HG03045 (cell line): ENCODE measurements around the gene DNAJC2.
"Not testable (repeated sequence)": the region's sequence is repeated elsewhere in the genome, so short reads cannot be mapped to it uniquely, and the experiment has no call there.

Source experiments
- ATAC-seq: cut with Tn5 transposase; IDR thresholded peaks from one replicate; pipeline ENCODE4 v1.9.1; 2021; ENCODE audit warnings: mild to moderate bottlenecking, moderate library complexity; ENCODE audit not compliant: unreplicated experiment

DNAJC2 gene

GRCh38 chr7:103343332-103343731 is 1.2 kb downstream of the DNAJC2 start:
- no peak for ATAC-seq

- no peak for ATAC-seq
Observed at GRCh38 chr7:103341466-103341865, 3.1 kb downstream of the DNAJC2 start.

DNA sequence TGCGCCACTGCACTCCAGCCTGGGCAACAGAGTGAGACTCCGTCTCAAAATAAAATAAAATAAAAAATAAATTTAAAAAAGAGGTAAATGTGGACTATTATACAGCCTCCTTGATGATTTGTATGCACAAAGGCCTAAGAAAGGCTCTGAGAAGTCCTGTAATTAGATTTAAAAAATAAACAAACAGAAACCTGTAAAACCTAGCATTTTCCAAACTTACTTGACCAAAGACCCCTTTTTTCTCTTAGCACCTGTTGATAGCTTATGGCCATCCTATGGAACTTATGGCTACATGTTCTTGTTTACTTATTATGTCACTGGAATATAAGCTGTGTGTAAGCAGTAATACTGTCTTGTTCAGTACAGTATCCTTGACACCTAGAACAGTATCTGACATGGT is 5.7 kb downstream of the DNAJC2 start:
- ATAC-seq: no peak

DNA sequence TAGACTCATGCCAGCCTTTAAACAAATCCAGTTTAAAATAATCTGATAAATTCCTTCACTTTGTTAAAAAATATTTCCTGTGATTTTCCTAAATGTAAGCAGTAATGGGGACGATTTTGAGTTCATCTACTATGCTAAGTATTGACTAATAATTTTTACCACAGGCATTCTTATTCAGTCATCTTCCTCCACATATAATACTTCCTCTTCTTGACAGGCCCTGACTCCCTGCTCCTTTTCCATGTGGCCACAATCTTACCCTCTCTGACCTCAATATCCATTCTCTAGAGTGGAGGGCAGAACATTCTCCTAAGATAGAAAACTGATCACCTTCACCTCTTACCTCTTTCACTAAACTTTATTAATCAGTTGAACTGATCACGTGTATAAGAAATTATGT is 7.8 kb downstream of the DNAJC2 start:
- ATAC-seq: no peak

DNA sequence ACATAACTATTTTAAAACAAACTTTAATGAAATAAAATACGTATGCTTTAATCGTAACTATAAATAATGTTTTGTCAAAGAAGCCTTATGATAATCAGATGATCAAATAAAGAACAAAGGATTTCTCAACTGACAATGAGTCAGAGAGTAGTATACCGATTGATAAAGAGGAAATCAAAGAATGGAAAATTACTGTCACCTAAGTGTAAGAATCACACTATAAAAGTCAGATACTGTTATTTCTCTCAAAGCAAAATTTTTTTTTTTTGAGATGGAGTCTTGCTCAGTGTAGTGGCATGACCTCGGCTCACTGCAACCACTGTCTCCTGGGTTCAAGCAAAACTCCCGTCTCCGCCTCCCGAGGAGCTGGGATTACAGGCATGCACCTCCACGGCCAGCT is 18.8 kb downstream of the DNAJC2 start:
- no peak for ATAC-seq

- ATAC-seq: no peak
Observed at GRCh38 chr7:103317009-103317408, 27.6 kb downstream of the DNAJC2 start.

DNA sequence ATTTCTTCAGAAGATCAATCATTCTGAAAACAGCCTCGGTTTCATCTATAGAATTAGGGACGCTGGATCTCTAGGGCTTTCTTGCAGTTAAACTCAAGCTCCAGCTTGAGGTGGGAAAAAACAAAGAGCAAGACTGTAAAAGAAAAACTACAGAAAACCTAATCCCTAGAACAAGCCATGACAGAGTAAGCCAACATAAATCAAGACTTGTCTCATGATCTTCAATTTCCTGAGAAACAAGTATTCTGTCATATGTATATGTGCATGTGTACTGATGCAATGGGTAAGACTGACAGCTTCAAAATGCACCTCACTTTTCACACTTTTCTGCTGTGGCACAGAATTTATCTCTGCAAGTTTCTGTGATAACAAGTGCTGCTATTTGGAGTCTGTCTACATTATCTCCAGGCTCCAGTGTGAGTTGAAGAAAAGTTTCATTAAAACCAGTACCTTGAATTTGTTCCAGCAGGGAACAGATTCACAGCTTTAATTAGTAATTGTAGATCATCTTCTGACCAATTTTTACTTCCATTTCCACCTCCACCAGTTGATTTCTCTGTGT is 28.1 kb downstream of the DNAJC2 start:
- no peak for ATAC-seq

DNA sequence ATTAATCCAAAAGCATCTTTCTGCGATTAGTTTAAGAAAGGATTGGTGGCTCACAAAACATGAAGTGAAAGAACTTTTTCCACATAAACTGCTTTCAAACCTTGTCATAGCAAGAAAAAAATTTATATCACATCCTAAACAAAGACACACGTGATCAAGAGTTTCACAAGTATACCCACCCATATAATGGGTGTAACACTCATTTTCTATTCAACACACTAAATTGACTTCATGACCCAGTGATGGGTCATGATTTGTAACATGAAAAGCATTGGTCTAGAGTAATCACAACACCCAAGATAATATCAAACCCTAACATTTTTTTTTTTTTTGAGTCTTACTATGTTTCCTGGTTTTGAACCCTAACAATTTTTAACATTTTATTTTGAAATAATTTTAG is 29.7 kb downstream of the DNAJC2 start:
- ATAC-seq: no peak

GRCh38 chr7:103307503-103308231 is 36.9 kb downstream of the DNAJC2 start:
- no peak for ATAC-seq

DNA sequence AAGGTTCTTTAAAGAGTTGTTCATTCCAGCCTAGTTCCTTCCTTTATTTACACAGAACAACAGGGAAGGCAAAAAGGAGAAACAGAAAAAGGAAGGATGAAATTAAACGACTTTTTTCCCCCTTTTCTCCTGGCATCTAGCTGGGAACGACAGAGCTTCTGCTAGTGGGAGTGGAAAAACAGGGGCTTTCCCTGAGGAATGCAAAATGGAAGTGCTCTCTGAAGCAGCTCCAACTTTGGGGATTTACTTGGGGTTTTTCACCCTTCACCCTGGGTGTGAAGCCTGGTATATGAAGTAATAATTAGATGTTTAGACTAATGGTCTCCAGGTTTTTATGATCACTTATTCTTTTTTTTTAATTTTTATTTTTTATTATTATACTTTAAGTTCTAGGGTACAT is 43.1 kb downstream of the DNAJC2 start:
- no peak for ATAC-seq

DNA sequence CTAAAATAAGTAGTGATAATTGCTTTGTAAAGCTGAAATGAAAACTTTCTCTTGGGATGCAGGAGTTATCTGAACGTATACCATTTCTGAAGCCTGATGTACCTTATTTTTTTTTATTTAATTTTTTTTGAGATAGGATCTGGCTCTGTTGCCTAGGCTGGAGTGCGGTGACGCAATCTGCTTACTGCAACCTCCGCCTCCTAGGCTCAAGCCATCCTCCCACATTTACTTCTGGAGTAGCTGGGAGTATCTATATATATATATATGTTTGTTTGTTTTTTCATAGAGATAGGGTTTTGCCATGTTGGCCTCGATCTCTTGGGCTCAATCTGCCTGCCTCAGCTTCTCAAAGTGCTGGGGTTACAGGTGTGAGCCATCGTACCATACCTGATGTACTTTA is 44.9 kb downstream of the DNAJC2 start:
- no peak for ATAC-seq

DNA sequence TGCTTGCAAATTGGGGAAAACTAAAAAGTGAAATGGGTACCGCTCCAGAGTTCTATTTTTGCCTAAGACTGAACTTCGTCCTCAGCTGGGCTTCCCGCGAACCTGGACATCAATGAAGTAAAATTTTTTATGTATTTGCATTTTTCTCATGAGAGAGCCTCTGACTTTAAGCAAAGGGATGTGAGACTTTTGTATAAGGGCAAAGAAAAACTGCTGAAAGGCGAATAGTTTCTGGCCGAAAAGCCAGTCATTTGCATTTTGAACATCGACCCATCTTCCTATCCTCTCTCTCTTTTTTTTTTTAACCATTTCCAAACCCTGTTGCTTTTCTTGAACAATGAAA is 46.8 kb downstream of the DNAJC2 start:
- ATAC-seq: no peak

- ATAC-seq: peak; percentile 94
Observed at GRCh38 chr7:103296901-103297836, 47.4 kb downstream of the DNAJC2 start, which contains the start of gene PMPCB. Gene PMPCB (plus strand): TSS chr7:103297435. CDS start chr7:103297460, 25 bp downstream.

DNA sequence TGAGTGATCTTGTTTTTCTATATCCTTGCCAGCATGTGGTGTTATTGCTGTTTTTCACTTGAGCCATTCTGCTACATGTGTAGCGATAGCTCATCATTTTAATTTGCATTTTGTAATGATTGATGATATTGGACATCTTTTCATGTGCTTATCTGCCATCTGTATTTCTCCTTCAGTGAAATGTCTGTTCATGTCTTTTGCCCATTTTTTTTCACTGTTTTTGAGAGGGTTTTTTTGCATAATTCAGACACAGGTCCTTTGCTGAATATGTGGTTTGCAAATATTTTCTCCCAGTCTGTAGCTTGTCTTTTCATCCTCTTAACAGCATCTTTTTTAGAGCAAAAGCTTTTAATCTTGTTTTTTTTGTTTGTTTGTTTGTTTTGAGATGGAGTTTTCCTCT is 51.0 kb downstream of the DNAJC2 start:
- ATAC-seq: no peak

- ATAC-seq: no peak
Observed at GRCh38 chr7:103292122-103292521, 52.4 kb downstream of the DNAJC2 start.

- ATAC-seq: not testable (repeated sequence)
Observed at GRCh38 chr7:103282802-103283427, 61.7 kb downstream of the DNAJC2 start.

DNA sequence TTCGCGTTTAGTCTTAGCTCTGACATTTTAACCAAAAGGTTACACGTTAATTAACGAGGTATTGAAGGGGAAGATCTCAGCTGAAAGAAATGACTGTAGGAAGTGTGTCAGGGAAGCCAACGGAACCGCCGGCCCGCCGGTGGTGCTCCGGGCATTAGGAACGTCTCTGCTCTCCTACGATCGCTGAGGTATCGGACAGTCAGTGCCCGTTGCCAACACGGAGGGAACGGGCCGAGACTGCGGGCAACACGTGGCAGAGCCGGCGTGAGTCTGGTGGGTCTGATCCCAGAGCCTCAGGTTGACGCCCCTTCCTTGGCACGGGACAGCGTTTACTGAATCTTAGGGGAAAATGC is 63.8 kb downstream of the DNAJC2 start:
- peak; percentile 9 for ATAC-seq

DNA sequence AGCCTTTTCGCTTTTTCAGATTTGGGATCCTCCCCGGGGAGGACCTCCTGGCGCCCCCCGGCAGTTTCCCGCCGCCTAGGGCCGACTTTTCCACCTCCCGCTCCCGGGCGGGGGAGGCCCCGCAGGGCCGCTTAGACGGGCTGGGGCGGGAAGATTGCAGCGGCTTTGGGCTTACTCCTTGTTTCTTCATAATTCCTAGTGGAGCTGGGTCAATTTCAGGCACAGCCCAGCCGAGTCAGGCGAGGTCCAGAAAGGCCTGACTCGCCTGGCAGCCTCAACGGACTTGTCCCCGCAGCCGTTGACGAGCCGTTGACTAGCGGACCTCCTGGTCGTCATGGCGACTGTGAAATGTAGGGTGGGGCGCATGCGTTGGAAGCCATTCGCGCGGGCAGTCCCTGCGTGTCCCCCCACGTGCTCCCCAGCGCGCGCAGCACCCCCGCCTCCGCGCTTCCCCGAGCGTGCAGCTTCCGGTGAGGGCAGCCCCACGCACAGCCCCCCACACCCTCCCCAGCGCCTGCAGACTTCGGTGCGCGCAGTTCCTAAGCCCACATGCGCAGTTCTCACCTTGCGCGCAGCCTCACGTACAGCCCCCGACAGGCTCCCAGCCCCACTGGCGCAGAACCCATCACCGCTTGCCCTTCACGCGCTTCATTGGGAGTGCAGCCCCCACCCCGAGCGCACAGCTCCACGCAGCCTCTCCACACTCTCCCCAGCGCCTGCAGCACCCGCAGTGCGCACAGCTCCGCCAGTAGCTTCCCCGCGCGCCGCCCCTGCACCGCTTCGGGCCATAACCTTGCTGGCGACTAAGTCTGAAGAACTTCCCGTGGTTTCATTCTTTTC is 64.4 kb downstream of the DNAJC2 start:
- peak; percentile 94 for ATAC-seq

DNA sequence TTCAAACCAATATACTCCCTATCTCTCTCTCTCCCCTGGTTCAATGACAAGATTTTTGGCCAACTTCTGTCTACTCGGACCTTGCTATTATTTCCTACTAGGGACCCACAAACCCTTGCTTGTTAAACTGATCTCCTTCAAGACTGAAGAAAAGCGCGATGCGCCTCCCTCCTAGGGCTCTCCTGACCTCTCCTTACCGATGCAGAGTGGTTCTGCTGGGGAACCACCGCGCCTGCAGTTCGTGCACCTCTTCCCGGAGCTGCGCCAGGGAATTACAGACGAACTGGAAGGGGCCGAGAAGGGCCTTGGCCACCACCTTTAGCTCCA is 65.0 kb downstream of the DNAJC2 start:
- peak; percentile 46 for ATAC-seq

DNA sequence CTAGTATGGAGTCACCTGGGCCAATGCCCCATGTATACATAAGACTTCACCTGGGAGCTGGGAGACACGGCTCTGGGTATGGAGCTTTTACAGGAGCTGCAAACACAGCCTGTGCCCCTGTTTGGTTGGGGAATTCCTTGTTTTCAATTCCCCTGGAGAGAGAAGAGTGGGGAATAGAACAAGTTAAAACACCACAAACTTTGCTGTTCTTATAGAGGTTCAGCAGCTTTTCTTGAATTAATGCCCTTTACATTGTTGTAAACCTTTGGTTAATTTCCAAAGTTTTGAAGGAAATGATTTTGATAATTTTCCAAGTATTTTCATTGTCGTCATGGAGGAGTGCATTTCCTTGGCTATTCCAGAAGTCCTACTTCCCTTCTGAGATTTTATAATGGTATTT is 66.4 kb downstream of the DNAJC2 start:
- ATAC-seq: not testable (repeated sequence)

DNA sequence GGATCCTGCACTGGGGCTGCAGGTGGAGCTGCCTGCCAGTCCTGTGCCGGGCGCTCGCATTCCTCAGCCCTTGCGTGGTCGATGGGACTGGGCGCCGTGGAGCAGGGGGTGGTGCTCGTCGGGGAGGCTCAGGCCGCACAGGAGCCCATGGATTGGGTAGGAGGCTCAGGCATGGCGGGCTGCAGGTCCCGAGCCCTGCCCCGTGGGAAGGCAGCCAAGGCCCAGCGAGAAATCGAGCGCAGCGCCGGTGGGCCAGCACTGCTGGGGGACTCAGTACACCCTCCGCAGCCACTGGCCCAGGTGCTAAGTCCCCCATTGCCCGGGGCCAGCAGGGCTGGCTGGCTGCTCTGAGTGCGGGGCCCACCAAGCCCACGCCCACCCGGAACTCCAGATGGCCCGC is 69.7 kb downstream of the DNAJC2 start:
- not testable (repeated sequence) for ATAC-seq
